ENCODE results near the gene EFCAB11. TPM values are rescaled to one million over a fixed set of nuclear protein-coding genes. Genes with fewer than 3 reads are reported as not detected.

Gene EFCAB11
- total RNA-seq, 1 donor from 2014 or later = 20.8 TPM

DNA sequence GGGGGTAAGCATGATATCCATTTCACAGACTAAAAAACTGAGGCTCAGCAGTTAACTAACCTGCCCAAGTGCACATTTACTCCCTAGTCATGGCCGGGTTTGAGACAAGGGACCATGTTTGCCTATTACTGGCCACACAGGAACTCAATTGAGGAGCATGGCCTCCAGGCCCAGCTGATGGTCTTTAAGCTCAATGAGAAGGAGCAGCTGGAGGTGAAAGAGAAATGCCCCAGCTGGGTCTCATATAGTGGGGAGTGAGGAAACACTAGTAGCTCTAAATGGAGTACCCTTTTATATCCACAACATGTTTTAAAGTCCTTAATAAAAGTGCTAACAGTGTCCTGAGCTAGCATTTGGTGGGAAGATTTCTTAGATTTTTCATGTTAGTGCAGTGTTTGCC is 2.8 kb upstream of the EFCAB11 start:
- TF ChIP-seq CTCF (IDR thresholded peaks at IDR 0.05; ENCODE audit: unreplicated experiment) = no peak
- no peak for DNase-seq (ENCODE audit: low spot score, unreplicated experiment)
- H3K4me1 Mint-ChIP-seq (ENCODE audit: low read depth) = peaks cover 36% of the 10 kb centered on the region
- peak overlapping the region; percentile 99 for H3K4me3 Mint-ChIP-seq (ENCODE audit: low read depth)
- H3K36me3 Mint-ChIP-seq (ENCODE audit: insufficient read depth) = no peaks in the 10 kb centered on the region
- H3K27me3 Mint-ChIP-seq = no peaks in the 10 kb centered on the region
- H3K9me3 Mint-ChIP-seq (ENCODE audit: low read depth) = no peaks in the 10 kb centered on the region
- peak overlapping the region; percentile 98 for H3K27ac Mint-ChIP-seq

GRCh38 chr14:89956661-89957009 is 2.1 kb upstream of the EFCAB11 start:
- peak overlapping the region; percentile 98 for H3K27ac Mint-ChIP-seq
- H3K9me3 Mint-ChIP-seq (ENCODE audit: low read depth) = no peaks in the 10 kb centered on the region
- peak overlapping the region; percentile 99 for H3K4me3 Mint-ChIP-seq (ENCODE audit: low read depth)
- no peaks in the 10 kb centered on the region for H3K27me3 Mint-ChIP-seq
- DNase-seq (ENCODE audit: low spot score, unreplicated experiment) = no peak
- peaks cover 1% of the 10 kb centered on the region for H3K36me3 Mint-ChIP-seq (ENCODE audit: insufficient read depth)
- H3K4me1 Mint-ChIP-seq (ENCODE audit: low read depth) = peaks cover 36% of the 10 kb centered on the region
- TF ChIP-seq CTCF (IDR thresholded peaks at IDR 0.05; ENCODE audit: unreplicated experiment) = no peak

GRCh38 chr14:89955745-89956660 is 1.5 kb upstream of the EFCAB11 start, which contains the start of gene TDP1:
Gene TDP1 (plus strand): TSS chr14:89955927. CDS start chr14:89963115, 7,188 bp downstream.
- peak within 1 kb of the TSS; percentile 99 for H3K4me3 Mint-ChIP-seq (ENCODE audit: low read depth)
- no peaks in the 10 kb centered on the region for H3K9me3 Mint-ChIP-seq (ENCODE audit: low read depth)
- TF ChIP-seq CTCF (IDR thresholded peaks at IDR 0.05; ENCODE audit: unreplicated experiment) = peak; percentile 46

GRCh38 chr14:89955022-89955744 is 653 bp upstream of the EFCAB11 start:
- Mint-ChIP-seq H3K27ac (peak overlapping the region; percentile 97), H3K9me3 (ENCODE audit: low read depth) (no peaks in the 10 kb centered on the region), H3K4me1 (ENCODE audit: low read depth) (peaks cover 23% of the 10 kb centered on the region), H3K27me3 (no peaks in the 10 kb centered on the region), H3K4me3 (ENCODE audit: low read depth) (peak overlapping the region; percentile 99), H3K36me3 (ENCODE audit: insufficient read depth) (peaks cover 10% of the 10 kb centered on the region)
- no peak for DNase-seq (ENCODE audit: low spot score, unreplicated experiment)
- no peak for TF ChIP-seq CTCF (IDR thresholded peaks at IDR 0.05; ENCODE audit: unreplicated experiment)

More at GRCh38 chr14:89955745-89956660, 1.5 kb upstream of the EFCAB11 start, which contains the start of gene TDP1:
- peak; percentile 97 for DNase-seq (ENCODE audit: low spot score, unreplicated experiment)
- peaks cover 30% of the 10 kb centered on the region for H3K4me1 Mint-ChIP-seq (ENCODE audit: low read depth)
- no peaks in the 10 kb centered on the region for H3K27me3 Mint-ChIP-seq
- peaks cover 5% of the 10 kb centered on the region for H3K36me3 Mint-ChIP-seq (ENCODE audit: insufficient read depth)
- peak within 1 kb of the TSS; percentile 98 for H3K27ac Mint-ChIP-seq

GRCh38 chr14:89953602-89954001 is 928 bp downstream of the EFCAB11 start:
- Mint-ChIP-seq H3K36me3 (ENCODE audit: insufficient read depth) (peaks cover 15% of the 10 kb centered on the region), H3K9me3 (ENCODE audit: low read depth) (peaks cover 2% of the 10 kb centered on the region), H3K4me3 (ENCODE audit: low read depth) (peak overlapping the region; percentile 99), H3K27me3 (no peaks in the 10 kb centered on the region), H3K4me1 (ENCODE audit: low read depth) (peaks cover 23% of the 10 kb centered on the region), H3K27ac (peak overlapping the region; percentile 23)
- no peak for TF ChIP-seq CTCF (IDR thresholded peaks at IDR 0.05; ENCODE audit: unreplicated experiment)
- DNase-seq (ENCODE audit: low spot score, unreplicated experiment) = no peak
